Measurements from ENCODE around the gene EVL. TPM values are rescaled to one million over a fixed set of nuclear protein-coding genes. Genes with fewer than 3 reads are reported as not detected.

EVL gene
- total RNA-seq, 1 experiment from 2014 or later, result 31.5 TPM

- H3K36me3 ChIP-seq, result peaks cover 5% of the 10 kb centered on the region
- H3K4me3 ChIP-seq, result no peak overlapping the region
- DNase-seq, result no peak
- no peaks in the 10 kb centered on the region for H3K4me1 ChIP-seq
- no peaks in the 10 kb centered on the region for H3K27me3 ChIP-seq
- H3K9me3 ChIP-seq (replicated peaks), result no peaks in the 10 kb centered on the region
- no peak overlapping the region for H3K27ac ChIP-seq
Measured at GRCh38 chr14:100100032-100100703, 34.9 kb downstream of the EVL start.

GRCh38 chr14:100102156-100102785 is 37.0 kb downstream of the EVL start:
- Histone ChIP-seq H3K4me1 (no peaks in the 10 kb centered on the region), H3K4me3 (no peak overlapping the region), H3K36me3 (peaks cover 5% of the 10 kb centered on the region), H3K27ac (no peak overlapping the region), H3K9me3 (replicated peaks) (no peaks in the 10 kb centered on the region), H3K27me3 (no peaks in the 10 kb centered on the region)
- DNase-seq, result no peak

- H3K4me1 ChIP-seq, result no peaks in the 10 kb centered on the region
- H3K27me3 ChIP-seq, result no peaks in the 10 kb centered on the region
- DNase-seq, result no peak
- no peaks in the 10 kb centered on the region for H3K9me3 ChIP-seq (replicated peaks)
- no peak overlapping the region for H3K4me3 ChIP-seq
- peaks cover 5% of the 10 kb centered on the region; the same call in 1 of the 2 replicates for H3K36me3 ChIP-seq
- H3K27ac ChIP-seq, result no peak overlapping the region
Measured at GRCh38 chr14:100103250-100104005, 38.2 kb downstream of the EVL start.

- DNase-seq, result no peak
- no peak overlapping the region for H3K27ac ChIP-seq
- H3K9me3 ChIP-seq (replicated peaks), result no peaks in the 10 kb centered on the region
- H3K36me3 ChIP-seq, result peaks cover 2% of the 10 kb centered on the region; the same call in 1 of the 2 replicates
- no peaks in the 10 kb centered on the region for H3K4me1 ChIP-seq
- no peaks in the 10 kb centered on the region for H3K27me3 ChIP-seq
- H3K4me3 ChIP-seq, result no peak overlapping the region
Measured at GRCh38 chr14:100104006-100104352, 38.8 kb downstream of the EVL start.

GRCh38 chr14:100104523-100105300 is 39.5 kb downstream of the EVL start:
- Histone ChIP-seq H3K27ac (no peak overlapping the region), H3K9me3 (replicated peaks) (no peaks in the 10 kb centered on the region), H3K36me3 (no peaks in the 10 kb centered on the region), H3K4me1 (no peaks in the 10 kb centered on the region), H3K4me3 (no peak overlapping the region), H3K27me3 (no peaks in the 10 kb centered on the region)
- no peak for DNase-seq

- Histone ChIP-seq H3K9me3 (replicated peaks) (no peaks in the 10 kb centered on the region), H3K27ac (no peak overlapping the region), H3K4me1 (no peaks in the 10 kb centered on the region), H3K4me3 (no peak overlapping the region), H3K36me3 (no peaks in the 10 kb centered on the region), H3K27me3 (no peaks in the 10 kb centered on the region)
- no peak for DNase-seq
Measured at GRCh38 chr14:100105357-100106169, 40.3 kb downstream of the EVL start.

GRCh38 chr14:100106250-100107112 is 41.3 kb downstream of the EVL start:
- no peaks in the 10 kb centered on the region for H3K36me3 ChIP-seq
- H3K9me3 ChIP-seq (replicated peaks), result no peaks in the 10 kb centered on the region
- H3K4me1 ChIP-seq, result no peaks in the 10 kb centered on the region
- H3K4me3 ChIP-seq, result no peak overlapping the region
- DNase-seq, result no peak
- no peaks in the 10 kb centered on the region for H3K27me3 ChIP-seq
- no peak overlapping the region for H3K27ac ChIP-seq

- Histone ChIP-seq H3K4me1 (no peaks in the 10 kb centered on the region), H3K36me3 (no peaks in the 10 kb centered on the region), H3K27me3 (no peaks in the 10 kb centered on the region), H3K9me3 (replicated peaks) (no peaks in the 10 kb centered on the region), H3K4me3 (no peak overlapping the region), H3K27ac (no peak overlapping the region)
- DNase-seq, result no peak
Measured at GRCh38 chr14:100107236-100107635, 42.0 kb downstream of the EVL start.

- DNase-seq, result peak; percentile 73 to 84
- H3K27ac ChIP-seq, result no peak overlapping the region
- H3K4me1 ChIP-seq, result no peaks in the 10 kb centered on the region
- no peaks in the 10 kb centered on the region for H3K27me3 ChIP-seq
- no peak overlapping the region for H3K4me3 ChIP-seq
- H3K9me3 ChIP-seq (replicated peaks), result no peaks in the 10 kb centered on the region
- no peaks in the 10 kb centered on the region for H3K36me3 ChIP-seq
Measured at GRCh38 chr14:100108042-100108825, 43.0 kb downstream of the EVL start.

GRCh38 chr14:100108840-100109593 is 43.8 kb downstream of the EVL start:
- Histone ChIP-seq H3K27me3 (no peaks in the 10 kb centered on the region), H3K36me3 (no peaks in the 10 kb centered on the region), H3K4me3 (no peak overlapping the region), H3K4me1 (no peaks in the 10 kb centered on the region), H3K27ac (no peak overlapping the region), H3K9me3 (replicated peaks) (no peaks in the 10 kb centered on the region)
- no peak for DNase-seq

- Histone ChIP-seq H3K9me3 (replicated peaks) (no peaks in the 10 kb centered on the region), H3K36me3 (no peaks in the 10 kb centered on the region), H3K27ac (no peak overlapping the region), H3K27me3 (no peaks in the 10 kb centered on the region), H3K4me3 (no peak overlapping the region), H3K4me1 (no peaks in the 10 kb centered on the region)
- no peak for DNase-seq
Measured at GRCh38 chr14:100109594-100109955, 44.4 kb downstream of the EVL start.

GRCh38 chr14:100110816-100111215 is 45.6 kb downstream of the EVL start:
- Histone ChIP-seq H3K27me3 (no peaks in the 10 kb centered on the region), H3K27ac (no peak overlapping the region), H3K9me3 (replicated peaks) (no peaks in the 10 kb centered on the region), H3K36me3 (no peaks in the 10 kb centered on the region), H3K4me1 (no peaks in the 10 kb centered on the region), H3K4me3 (no peak overlapping the region)
- DNase-seq, result no peak
